ENCODE measurements around the gene AP3B1.

The AP3B1 gene

GRCh38 chr5:77958642-77959330 is 335.7 kb downstream of the AP3B1 start:
- DNase-seq = no peak

GRCh38 chr5:77957931-77958521 is 336.5 kb downstream of the AP3B1 start:
- DNase-seq = no peak

GRCh38 chr5:77957516-77957915 is 337.0 kb downstream of the AP3B1 start:
- DNase-seq = no peak

DNA sequence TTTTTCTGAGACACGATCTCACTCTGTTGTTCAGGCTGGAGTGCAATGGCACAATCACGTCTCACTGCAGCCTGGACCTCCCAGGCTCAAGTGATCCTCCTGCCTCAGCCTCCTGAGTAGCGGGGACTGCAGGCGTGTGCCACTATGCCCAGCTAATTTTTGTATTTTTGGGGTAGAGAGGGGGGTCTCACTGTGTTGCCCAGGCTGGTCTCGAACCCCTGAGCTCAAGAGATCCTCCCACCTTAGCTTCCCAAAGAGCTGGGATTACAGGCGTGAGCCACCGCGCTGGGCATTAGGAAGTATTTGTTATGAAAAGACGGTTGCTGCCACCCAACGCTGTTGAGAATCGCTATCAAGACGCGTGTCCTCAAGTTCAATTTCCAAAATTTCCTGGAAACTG is 337.4 kb downstream of the AP3B1 start:
- DNase-seq = no peak

- no peak for DNase-seq
Measured at GRCh38 chr5:77955577-77955976, 338.9 kb downstream of the AP3B1 start.

DNA sequence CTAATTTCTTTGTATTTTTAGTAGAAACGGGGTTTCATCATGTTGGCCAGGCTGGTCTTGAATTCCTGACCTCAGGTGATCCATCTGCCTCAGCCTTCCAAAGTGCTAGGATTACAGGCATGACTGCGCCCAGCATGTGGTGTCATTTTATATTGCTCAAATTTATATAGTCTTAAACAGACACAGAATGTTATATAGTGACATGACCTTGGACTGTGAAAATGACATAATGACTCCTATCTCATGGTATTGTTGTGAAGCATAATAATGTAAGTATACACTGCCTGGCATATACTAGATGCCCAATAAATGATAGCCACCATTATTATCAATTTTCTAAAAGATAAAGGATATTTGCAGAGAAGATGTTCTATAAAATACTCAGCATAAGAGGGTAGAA is 341.1 kb downstream of the AP3B1 start:
- no peak for DNase-seq

DNA sequence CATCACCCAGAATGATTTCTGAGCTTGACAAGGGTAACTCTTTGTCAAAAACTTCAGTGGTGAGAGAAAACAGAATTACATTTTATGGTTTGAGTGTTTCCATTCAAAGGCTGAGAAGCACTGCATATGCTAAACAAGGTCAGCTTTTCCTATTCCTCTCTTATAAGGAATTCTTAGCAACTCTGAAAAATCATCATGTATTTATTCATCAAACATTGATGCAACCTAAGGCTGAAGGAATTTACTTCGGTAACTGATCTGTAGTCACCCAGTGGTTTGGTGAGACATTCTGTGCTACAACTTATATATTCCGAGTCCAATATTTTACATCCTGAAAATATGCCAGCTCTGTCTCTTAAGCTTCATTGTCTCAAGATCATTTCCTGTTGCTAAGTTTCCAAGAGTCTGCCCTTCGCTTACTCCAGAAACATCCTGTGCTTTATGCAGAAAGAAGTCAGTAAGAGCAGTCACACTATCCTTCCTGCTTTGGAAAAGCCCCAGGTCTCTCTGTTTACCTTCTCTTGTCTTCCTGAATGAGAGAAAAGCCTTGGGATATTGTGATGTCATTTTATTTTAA is 341.8 kb downstream of the AP3B1 start:
- no peak for DNase-seq

Data from NCI-H524 (cell line).